ENCODE data around the gene SCART1. TPM values are rescaled to one million over a fixed set of nuclear protein-coding genes. Genes with fewer than 3 reads are reported as not detected.
"Not testable (repeated sequence)": the region's sequence is repeated elsewhere in the genome, so short reads cannot be mapped to it uniquely, and the experiment has no call there.

The SCART1 gene
- total and polyA plus RNA-seq, 2 donors (not counting 3 experiments of a cell fraction or from before 2014, with no cell fraction given), result 0.90 to 1.0 TPM

DNA sequence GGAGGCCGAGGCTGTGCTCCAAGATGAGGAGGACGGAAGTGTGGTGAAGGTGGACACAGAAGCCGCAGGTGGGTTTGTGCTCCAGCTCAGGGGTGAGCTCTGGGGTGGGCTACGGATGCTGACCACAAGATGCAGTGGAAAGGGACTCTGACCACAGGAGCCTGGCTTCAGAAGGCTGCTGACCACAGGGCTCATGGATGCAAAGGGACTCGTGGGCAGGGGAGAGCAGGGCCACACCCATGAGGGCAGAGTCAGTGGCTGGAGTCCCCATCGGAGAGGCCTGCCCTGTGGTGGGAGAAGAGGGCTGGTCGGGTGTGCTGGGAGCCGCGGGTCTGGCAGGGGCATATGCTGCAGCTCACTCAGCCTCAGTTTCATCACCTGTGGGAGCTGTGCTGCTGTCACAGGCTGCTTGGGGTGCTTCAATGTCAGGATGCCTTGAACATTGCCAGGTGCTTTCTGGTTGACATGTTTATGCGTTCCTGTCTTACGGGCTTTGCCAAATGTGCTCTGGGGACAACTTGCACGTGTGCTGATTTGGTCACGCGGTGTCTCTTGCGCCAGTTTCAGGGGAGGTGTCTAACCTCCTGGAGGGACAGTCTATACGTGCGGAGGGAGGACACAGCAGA is 13.7 kb downstream of the SCART1 start:
- no peaks in the 10 kb centered on the region for H3K9me1 ChIP-seq (replicated peaks; ENCODE audit: control insufficient read depth, extremely low read depth, insufficient read depth, low read length)
- CTCF ChIA-PET, result no interaction called here
- no peak for DNase-seq (ENCODE audit: low read depth, low spot score)
- dilution Hi-C loops (cut with MboI; ENCODE audit: extremely low pct_ligation_motif_present, low sequenced_read_pairs), result no loop called here
- POLR2A ChIA-PET, result no interaction called here
- H3K9ac ChIP-seq (replicated peaks; ENCODE audit: extremely low read depth, insufficient read depth, low read length), result no peak overlapping the region
- FAIRE-seq, result no peak
- no peak for TF ChIP-seq MAX (IDR thresholded peaks at IDR 0.05; ENCODE audit: insufficient read depth, insufficient read length)
- no peak for TF ChIP-seq MYC (IDR thresholded peaks at IDR 0.05; ENCODE audit: low read depth, low read length)
- H3K36me3 ChIP-seq (ENCODE audit: control insufficient read depth in 2 of 2, extremely low read depth in 1 of 2, insufficient read depth in 2 of 2, low read length in 2 of 2), result no peaks in the 10 kb centered on the region
- intact Hi-C loops (cut with micrococcal nuclease), result no loop called here
- no peak overlapping the region for H3K27ac ChIP-seq (ENCODE audit: insufficient read depth, low read depth, low read length)
- H3K4me1 ChIP-seq (ENCODE audit: control insufficient read depth, extremely low read depth, insufficient read depth, low read length), result no peaks in the 10 kb centered on the region
- no peak overlapping the region for H3K4me3 ChIP-seq (replicated peaks in 1 of 3; ENCODE audit: insufficient read depth in 1 of 3, low read depth in 1 of 3, low read length in 3 of 3)
- no peak overlapping the region for H3K4me2 ChIP-seq (ENCODE audit: insufficient read depth, low read length)
- no peaks in the 10 kb centered on the region for H3K79me2 ChIP-seq (ENCODE audit: control insufficient read depth, insufficient read depth, low read length)
- no peak overlapping the region for H2AFZ ChIP-seq (ENCODE audit: low read depth, low read length)
- H3K9me3 ChIP-seq (replicated peaks; ENCODE audit: control insufficient read depth, insufficient read depth, low read length), result no peaks in the 10 kb centered on the region
- no peaks in the 10 kb centered on the region for H3K27me3 ChIP-seq (ENCODE audit: control insufficient read depth in 2 of 2, insufficient read depth in 2 of 2, low read length in 2 of 2)
- no TSS peak for BruUV-seq (replicated peaks)
- H4K20me1 ChIP-seq (replicated peaks; ENCODE audit: control insufficient read depth, extremely low read depth, insufficient read depth, low read length), result no peaks in the 10 kb centered on the region

- FAIRE-seq; H3K9me3 ChIP-seq (replicated peaks; ENCODE audit: control insufficient read depth, insufficient read depth, low read length); H3K36me3 ChIP-seq (ENCODE audit: control insufficient read depth in 2 of 2, extremely low read depth in 1 of 2, insufficient read depth in 2 of 2, low read length in 2 of 2); H3K4me3 ChIP-seq (replicated peaks in 1 of 3; ENCODE audit: insufficient read depth in 1 of 3, low read depth in 1 of 3, low read length in 3 of 3); BruUV-seq (replicated peaks); H3K9ac ChIP-seq (replicated peaks; ENCODE audit: extremely low read depth, insufficient read depth, low read length); CTCF ChIA-PET; H3K4me1 ChIP-seq (ENCODE audit: control insufficient read depth, extremely low read depth, insufficient read depth, low read length); intact Hi-C loops (cut with micrococcal nuclease); H3K27me3 ChIP-seq (ENCODE audit: control insufficient read depth in 2 of 2, insufficient read depth in 2 of 2, low read length in 2 of 2); POLR2A ChIA-PET; H3K9me1 ChIP-seq (replicated peaks; ENCODE audit: control insufficient read depth, extremely low read depth, insufficient read depth, low read length); H3K4me2 ChIP-seq (ENCODE audit: insufficient read depth, low read length); H4K20me1 ChIP-seq (replicated peaks; ENCODE audit: control insufficient read depth, extremely low read depth, insufficient read depth, low read length); H2AFZ ChIP-seq (ENCODE audit: low read depth, low read length); dilution Hi-C loops (cut with MboI; ENCODE audit: extremely low pct_ligation_motif_present, low sequenced_read_pairs); H3K27ac ChIP-seq (ENCODE audit: insufficient read depth, low read depth, low read length); H3K79me2 ChIP-seq (ENCODE audit: control insufficient read depth, insufficient read depth, low read length); DNase-seq (ENCODE audit: low read depth, low spot score): not testable (repeated sequence)
These were observed 15.5 kb downstream of the SCART1 start for GRCh38 chr10:133469205-133469604.
